Medulla oblongata (tissue), 1 donor: Measurements from ENCODE around the gene TMEM212.

Experiments used
- DNase-seq: peaks from one replicate; pipeline ENCODE4 v3.0.0-alpha.2; 2015; ENCODE audit errors: extremely low spot score

Gene TMEM212

DNA sequence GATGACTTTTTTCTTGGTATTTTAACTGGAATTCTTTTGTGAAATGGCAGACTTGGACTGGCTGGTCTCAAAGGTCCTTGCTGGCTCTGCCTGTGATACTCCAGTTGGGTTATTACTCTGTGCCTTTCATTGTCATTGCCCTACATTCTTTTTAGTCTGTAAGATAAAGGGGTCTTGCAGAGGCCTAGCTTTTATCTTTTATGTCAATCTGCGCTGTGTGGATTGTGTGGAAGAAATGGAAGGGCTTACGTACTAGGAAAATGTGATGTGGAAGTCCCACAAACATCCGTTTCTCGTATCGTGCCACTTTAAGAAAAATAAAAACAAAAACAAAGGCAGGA is 8.7 kb upstream of the TMEM212 start:
- DNase-seq: no peak

DNA sequence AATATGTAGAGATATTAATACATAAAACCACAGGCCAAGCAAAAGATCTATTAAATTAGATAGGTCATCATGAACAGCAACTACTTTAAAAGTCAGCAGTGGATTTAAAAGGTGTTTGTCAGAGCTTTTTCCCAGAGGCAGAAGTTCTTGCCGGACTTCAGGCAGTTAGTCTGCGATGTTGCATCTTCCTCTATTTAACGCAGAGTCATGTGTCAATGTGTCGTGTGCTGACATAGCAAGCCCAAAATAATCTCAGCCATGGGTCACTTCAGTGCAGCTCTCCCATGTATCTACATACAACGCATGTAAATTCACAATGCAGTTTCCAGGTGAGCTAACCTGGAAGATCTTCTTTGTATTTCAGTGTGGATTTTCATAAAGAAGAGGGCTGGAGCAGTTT is 8.0 kb upstream of the TMEM212 start:
- DNase-seq: peak; percentile 72

GRCh38 chr3:171835613-171836012 is 7.5 kb upstream of the TMEM212 start:
- DNase-seq: no peak

GRCh38 chr3:171836855-171837254 is 6.3 kb upstream of the TMEM212 start:
- DNase-seq: no peak

- DNase-seq: no peak
These were observed 5.5 kb upstream of the TMEM212 start for GRCh38 chr3:171837698-171838097.

DNA sequence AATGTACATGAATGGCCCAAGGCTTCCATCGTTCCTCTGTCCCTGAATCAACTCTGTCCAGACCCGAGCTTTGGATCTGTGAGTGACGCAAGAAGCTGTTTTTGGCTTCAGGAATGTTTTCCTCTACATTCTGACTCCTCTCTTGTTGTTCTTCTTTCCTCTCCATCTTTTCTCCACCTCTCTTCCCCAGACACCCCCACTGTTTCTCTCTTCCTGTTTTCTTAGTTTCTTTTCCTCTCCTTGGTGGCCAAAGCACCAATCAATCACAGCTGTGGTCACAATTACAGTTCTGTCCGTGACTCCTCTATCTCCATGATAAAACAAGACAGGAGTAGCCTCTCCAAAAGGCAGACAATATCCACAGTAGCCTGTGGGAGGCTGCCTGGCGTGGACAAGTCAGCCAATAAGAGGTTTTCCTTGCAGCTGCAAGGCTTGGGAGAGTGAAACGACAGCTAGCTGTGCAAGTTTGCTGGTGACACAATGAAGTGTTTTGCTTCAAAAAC is 4.9 kb upstream of the TMEM212 start:
- DNase-seq: peak; percentile 77

GRCh38 chr3:171839270-171839669 is 3.9 kb upstream of the TMEM212 start:
- no peak for DNase-seq

DNA sequence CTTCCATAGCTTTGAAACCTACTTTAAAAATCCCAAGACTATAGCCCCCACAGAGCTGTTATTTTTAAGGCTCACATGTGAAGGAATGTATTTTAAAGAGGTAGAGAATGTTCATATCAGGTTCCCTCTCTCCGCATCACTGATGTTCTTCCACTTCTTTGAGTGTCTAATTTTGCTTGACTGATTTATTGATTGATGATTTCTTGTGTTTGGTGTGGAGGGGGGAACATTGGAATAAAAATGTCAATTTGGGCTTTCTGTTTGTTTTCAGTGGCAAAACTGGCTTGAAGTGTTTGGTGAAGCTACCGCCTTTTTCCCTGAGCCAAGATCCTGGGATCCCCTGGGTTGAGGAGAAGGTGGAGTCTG is 2.7 kb upstream of the TMEM212 start:
- DNase-seq: no peak

GRCh38 chr3:171840811-171841619 is 2.1 kb upstream of the TMEM212 start:
- no peak for DNase-seq

GRCh38 chr3:171841620-171842000 is 1.5 kb upstream of the TMEM212 start:
- no peak for DNase-seq

DNA sequence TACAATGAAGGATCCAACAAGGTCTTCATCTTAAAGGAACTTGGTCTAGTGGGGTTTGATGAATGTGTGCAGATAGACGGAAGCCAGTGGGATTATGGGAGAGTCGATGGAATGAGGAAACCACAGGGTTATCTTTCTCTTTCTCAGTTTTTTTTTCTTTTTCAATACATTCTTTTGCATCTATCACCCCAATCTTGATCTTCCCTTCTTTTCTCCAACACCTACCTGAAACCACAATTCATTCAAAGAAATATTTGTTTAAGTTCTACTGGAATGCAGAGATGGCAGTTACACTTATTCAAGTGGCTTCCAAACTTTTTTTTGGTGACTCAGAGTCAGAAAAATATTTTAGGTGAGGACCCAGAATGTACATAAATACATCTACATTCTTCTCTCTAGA is 1.7 kb downstream of the TMEM212 start:
- no peak for DNase-seq

- DNase-seq: no peak
These were observed 2.5 kb downstream of the TMEM212 start for GRCh38 chr3:171845481-171846284.

DNA sequence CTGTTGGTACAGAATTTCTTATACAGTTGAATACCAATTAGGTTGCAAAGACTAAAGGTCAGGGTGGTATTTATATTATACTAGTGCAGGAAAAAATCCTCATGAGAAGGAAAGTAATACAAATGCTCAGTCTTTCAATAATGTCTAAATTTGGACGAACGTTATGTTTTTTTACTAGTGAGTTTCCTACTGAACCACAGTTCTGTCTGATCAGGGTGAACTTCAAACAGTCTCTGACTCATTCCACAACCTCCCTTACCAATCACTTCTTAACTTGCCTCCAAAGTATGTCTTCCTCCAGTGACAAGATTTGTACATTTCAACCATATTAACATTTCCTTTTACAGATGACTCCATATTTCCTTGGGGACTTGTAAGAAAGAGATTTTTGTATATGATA is 3.4 kb downstream of the TMEM212 start:
- DNase-seq: no peak

DNA sequence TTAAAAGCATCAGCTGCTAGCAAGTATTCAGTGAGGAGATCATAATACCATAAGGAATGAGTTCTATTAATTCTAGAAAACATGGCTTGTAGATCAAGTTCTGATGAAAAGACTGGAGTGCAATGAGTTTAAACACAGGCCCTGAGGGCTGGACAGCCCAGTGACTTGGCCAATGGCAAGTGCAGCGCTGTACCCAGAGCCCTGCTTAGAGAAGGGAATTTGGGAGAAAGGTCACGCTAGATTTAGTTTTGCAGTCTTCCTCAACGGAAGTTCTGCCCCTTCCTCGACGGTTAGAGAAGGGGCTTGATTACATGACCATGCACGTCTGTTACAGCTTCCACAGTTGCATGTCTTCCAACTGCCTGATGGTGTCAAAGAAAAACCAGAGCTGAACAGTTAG is 4.0 kb downstream of the TMEM212 start:
- DNase-seq: no peak

- no peak for DNase-seq
These were observed 4.6 kb downstream of the TMEM212 start for GRCh38 chr3:171847595-171848259.

- DNase-seq: no peak
These were observed 6.6 kb downstream of the TMEM212 start for GRCh38 chr3:171849617-171850319.

DNA sequence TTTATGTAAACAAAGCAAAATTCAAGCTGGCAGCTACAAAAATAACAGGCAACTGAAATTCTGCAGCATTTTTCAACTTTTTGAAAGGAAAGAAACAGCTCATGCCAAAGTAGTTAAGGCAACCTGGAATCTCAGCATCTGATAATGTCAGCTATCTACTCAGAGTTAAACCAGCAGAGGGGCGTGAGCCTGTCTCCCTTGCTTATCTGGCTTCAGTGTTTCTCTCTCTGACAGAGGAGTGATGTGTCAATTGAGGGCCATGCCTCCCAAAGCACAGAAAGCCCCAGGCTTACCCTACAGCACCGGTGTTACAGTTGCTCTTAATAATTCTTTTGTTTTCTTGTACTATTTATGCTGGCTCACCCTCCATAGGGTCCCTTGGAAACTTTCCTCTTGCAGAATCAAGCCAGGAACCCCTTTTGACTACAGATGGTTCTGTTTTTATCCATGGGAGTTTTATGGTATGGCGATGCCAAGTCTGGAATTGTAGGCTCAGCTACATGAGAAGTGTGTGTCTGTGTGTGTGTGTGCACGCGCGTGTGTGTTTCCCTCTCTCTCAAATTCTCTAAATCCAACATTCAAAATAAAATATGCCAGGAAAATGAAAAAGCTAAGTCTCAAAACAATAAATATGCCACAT is 7.3 kb downstream of the TMEM212 start:
- no peak for DNase-seq

- no peak for DNase-seq
These were observed 8.0 kb downstream of the TMEM212 start for GRCh38 chr3:171850960-171851659.

GRCh38 chr3:171851660-171852058 is 8.5 kb downstream of the TMEM212 start:
- no peak for DNase-seq

DNA sequence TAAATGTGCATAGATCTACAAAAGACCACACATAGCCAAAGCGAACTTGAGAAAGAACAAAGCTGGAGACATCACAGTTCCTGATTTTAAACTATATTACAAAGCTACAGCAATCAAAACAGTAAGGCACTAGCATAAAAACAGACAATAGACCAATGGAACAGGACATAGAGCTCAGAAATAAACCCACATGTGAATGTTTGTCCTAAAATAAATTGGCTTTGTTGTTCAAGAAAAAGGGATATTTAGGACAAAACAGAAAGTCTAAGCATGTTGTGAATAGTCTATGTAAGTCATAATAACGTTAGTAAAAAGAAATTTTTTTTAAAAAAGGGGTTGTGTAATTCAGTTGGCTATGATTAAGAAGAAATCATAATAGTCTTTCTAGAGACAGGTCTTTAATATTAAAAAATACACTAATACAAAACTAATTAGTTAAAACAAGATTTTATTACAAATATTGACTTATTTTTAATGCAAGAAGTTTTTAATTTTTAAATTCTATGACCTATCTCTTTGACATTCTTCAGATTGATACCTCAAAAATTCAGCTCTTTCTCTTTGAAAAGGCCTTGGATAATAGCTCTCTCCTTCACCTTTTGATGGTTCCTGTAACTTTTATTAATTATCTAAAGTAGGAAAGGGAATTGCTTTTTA is 11.6 kb downstream of the TMEM212 start:
- DNase-seq: no peak
